ENCODE results near the gene METTL21C.
A peak's percentile ranks its signal among the peaks of the same experiment; 100 is the strongest.

The METTL21C gene

GRCh38 chr13:102694937-102695336 lies at the start of gene METTL21C:
TSS of gene METTL21C (minus strand) at chr13:102695044. CDS start at chr13:102694498, 546 bp downstream.
- no peak for DNase-seq (ENCODE audit: low spot score)

- DNase-seq (ENCODE audit: low spot score), result no peak
Measured at GRCh38 chr13:102742506-102742905, 47.7 kb upstream of the METTL21C start.

GRCh38 chr13:102742101-102742500 lies 47.3 kb upstream of the METTL21C start:
- no peak for DNase-seq (ENCODE audit: low spot score)

- DNase-seq (ENCODE audit: low spot score), result no peak
Measured at GRCh38 chr13:102729560-102730270, 34.9 kb upstream of the METTL21C start.

DNA sequence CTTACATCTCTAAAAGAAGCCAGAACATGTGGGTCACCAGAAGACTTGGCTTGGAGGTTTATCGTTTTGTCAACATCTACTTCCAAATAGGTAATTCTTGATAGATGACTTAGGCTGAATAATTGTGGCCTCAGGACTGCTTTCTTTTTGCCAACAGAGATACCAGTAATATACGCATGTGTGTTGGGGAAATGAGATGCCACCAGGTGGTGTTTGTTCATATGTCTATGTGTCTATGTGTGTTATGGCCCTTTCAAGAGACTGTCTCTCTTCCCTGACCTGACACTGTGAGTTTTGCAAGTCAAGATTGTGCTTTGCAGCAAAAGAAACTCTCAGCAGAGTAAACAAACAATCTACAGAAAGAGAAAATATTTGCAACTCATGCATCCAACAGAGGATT lies 31.6 kb upstream of the METTL21C start:
- DNase-seq (ENCODE audit: low spot score), result no peak

- DNase-seq (ENCODE audit: low spot score), result peak; percentile 58
Measured at GRCh38 chr13:102724923-102725322, 30.1 kb upstream of the METTL21C start.

DNA sequence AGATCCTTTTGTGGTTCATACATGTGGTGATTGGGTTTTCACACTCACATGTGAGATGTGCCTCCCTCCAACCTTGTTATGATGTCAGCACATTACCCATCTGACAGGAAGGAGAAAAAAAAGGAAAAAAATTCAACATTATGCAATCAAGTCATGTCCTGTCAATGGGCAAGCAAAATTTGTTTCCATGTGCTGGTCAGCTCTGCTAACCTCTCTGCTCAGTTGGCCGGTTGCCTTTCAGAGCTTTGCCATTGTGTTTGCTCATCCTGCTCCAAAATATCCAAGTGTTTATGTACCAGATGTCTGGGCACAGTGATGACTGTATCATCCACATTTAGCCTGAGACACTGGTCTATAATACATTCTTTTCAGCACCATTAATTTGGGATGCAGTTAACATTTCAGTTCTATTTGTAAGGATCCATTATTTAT lies 27.0 kb upstream of the METTL21C start:
- DNase-seq (ENCODE audit: low spot score), result no peak

GRCh38 chr13:102718746-102719145 lies 23.9 kb upstream of the METTL21C start:
- DNase-seq (ENCODE audit: low spot score), result no peak

- no peak for DNase-seq (ENCODE audit: low spot score)
Measured at GRCh38 chr13:102715447-102715846, 20.6 kb upstream of the METTL21C start.

- no peak for DNase-seq (ENCODE audit: low spot score)
Measured at GRCh38 chr13:102710261-102710679, 15.4 kb upstream of the METTL21C start.

DNA sequence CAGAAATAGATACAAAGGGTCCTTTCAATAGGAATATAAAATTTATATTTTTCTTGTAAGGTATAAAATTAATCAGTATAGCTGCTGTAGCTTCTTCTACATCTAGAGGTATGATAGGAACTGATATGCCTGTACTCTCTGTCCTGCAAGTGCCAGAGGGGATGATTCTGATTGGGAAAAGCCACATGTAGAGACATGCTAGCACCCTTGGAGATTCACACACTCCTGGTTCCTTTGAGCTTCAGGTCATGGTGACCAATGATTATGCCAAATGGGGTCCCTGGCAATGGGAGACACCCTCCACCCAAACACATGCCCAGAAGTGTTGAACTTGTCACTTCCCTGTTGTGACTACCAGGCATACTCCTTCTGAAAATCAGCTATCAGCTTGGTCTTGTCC lies 14.7 kb upstream of the METTL21C start:
- DNase-seq (ENCODE audit: low spot score), result no peak

GRCh38 chr13:102708991-102709390 lies 14.1 kb upstream of the METTL21C start:
- DNase-seq (ENCODE audit: low spot score), result no peak

- no peak for DNase-seq (ENCODE audit: low spot score)
Measured at GRCh38 chr13:102708211-102708610, 13.4 kb upstream of the METTL21C start.

- no peak for DNase-seq (ENCODE audit: low spot score)
Measured at GRCh38 chr13:102707467-102707866, 12.6 kb upstream of the METTL21C start.

GRCh38 chr13:102704238-102705058 lies 9.6 kb upstream of the METTL21C start:
- no peak for DNase-seq (ENCODE audit: low spot score)

DNA sequence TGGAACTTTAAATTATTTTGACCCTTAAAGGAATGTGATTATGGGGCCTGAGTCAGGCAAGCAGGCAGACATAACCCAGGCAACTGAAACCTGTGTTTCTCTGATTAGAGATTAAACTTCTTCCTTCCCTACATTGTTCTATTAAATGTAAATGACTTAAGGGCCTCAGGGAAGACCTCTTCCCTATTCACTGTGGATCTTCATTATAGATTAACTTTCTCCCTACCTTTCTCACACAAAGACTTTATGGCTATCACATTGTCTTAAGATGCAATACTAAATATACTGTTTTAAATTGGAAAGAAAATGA lies 8.8 kb upstream of the METTL21C start:
- DNase-seq (ENCODE audit: low spot score), result no peak

DNA sequence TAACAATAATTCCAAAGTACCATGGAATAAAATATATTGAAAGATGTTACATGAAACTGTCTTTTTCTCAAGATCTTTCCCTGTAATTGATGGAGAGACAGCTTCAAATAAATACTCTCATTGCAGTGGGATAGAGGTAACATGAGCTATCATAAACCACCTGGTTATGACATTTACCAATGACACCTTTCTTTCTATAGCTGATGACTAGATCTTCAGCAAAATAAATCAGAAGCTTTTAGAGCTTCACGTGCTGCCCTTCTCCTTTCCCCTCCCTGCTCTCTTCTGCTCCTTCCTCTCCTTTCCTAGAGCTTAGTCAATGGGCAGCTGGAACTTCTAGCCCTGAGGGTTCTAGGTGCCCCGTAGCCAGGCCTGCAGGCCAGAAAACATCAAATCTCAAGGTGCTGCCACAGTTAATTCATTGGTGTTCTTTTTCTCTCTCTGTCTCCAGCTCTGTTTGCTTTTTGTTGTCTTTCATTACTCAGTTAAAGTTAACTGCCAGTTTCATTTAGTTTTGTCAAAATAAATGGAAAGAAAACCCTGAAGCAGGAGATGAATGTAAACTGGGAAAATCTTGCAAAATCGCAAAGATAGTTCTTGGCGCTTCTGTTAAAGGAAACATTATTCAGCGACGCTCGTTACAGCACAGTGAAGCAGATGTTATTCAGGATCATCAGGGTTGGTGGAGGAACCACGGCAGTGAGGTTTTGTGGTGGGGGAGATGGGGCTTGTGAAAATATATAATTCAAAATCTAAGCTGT lies 8.3 kb upstream of the METTL21C start:
- DNase-seq (ENCODE audit: low spot score), result no peak

GRCh38 chr13:102701331-102701730 lies 6.5 kb upstream of the METTL21C start:
- no peak for DNase-seq (ENCODE audit: low spot score)

- DNase-seq (ENCODE audit: low spot score), result no peak
Measured at GRCh38 chr13:102700088-102701031, 5.5 kb upstream of the METTL21C start.

DNA sequence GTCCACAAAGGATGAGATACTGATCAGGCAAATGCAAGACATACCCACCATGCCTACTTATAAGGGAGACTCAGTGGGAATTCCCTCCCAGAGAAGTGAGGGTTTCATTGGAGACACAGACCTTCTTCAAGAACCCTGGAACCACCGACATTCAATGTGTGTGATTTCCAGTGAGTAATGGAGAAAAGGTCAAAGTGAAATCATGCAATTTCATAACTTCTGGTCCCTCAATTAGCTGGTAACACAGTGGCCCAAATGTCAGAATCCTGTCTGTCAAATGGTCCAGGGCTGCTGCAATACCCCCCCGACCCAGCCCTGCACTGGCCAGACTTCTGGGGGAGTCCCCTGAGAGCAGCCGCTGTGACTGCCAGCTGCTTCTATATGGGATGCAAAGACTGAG lies 4.7 kb upstream of the METTL21C start:
- DNase-seq (ENCODE audit: low spot score), result no peak

DNA sequence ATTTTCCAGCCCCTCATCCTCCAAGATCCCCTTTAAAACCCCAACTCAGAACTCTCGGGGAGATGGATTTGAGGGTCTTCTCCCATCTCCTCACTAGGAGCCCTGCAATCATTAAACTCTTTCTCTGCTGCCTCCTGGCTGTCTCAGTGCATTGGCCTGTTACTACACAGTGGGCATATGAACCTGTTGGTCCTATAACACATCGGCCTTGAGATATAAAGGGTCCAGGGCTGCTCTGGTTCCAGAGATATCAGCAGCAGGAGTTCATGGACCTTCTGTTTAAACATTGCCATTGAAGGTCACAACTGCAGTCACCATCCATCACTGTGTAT lies 3.8 kb upstream of the METTL21C start:
- no peak for DNase-seq (ENCODE audit: low spot score)

Data from D341Med (cell line).